A172 (cell line): ENCODE measurements around the gene PRUNE2. TPM values are rescaled to one million over a fixed set of nuclear protein-coding genes. Genes with fewer than 3 reads are reported as not detected.
A peak's percentile ranks its signal among the peaks of the same experiment; 100 is the strongest.
"Not testable (repeated sequence)": the region's sequence is repeated elsewhere in the genome, so short reads cannot be mapped to it uniquely, and the experiment has no call there.

Experiments
- DNase-seq: peaks from one replicate; pipeline ENCODE4 v3.0.0-alpha.2; 2015; ENCODE audit warnings: low spot score
- total RNA-seq: library from RNA; depleted of rRNA; stranded (reverse); fragments of >200 nt; shearing (Covaris generic); gene quantifications from 2 replicates; pipeline ENCODE4 v1.2.3, GENCODE V29; 2014

PRUNE2 gene
- total RNA-seq, 1 experiment from 2014 or later, result 9.3 TPM

GRCh38 chr9:76873056-76873792 lies 32.7 kb downstream of the PRUNE2 start:
- DNase-seq, result no peak

- no peak for DNase-seq
These were observed 37.0 kb downstream of the PRUNE2 start for GRCh38 chr9:76868897-76869296.

GRCh38 chr9:76866689-76867088 lies 39.2 kb downstream of the PRUNE2 start:
- DNase-seq, result peak; percentile 97

- no peak for DNase-seq
These were observed 42.1 kb downstream of the PRUNE2 start for GRCh38 chr9:76863832-76864231.

- DNase-seq, result peak; percentile 14
These were observed 46.1 kb downstream of the PRUNE2 start for GRCh38 chr9:76859860-76860259.

GRCh38 chr9:76858248-76858647 lies 47.7 kb downstream of the PRUNE2 start:
- DNase-seq, result not testable (repeated sequence)

- DNase-seq, result no peak
These were observed 49.9 kb downstream of the PRUNE2 start for GRCh38 chr9:76856016-76856415.

GRCh38 chr9:76855015-76855414 lies 50.9 kb downstream of the PRUNE2 start:
- no peak for DNase-seq

GRCh38 chr9:76852026-76852425 lies 53.9 kb downstream of the PRUNE2 start:
- DNase-seq, result no peak

- DNase-seq, result no peak
These were observed 59.6 kb downstream of the PRUNE2 start for GRCh38 chr9:76846297-76846696.

- DNase-seq, result no peak
These were observed 60.7 kb downstream of the PRUNE2 start for GRCh38 chr9:76845254-76845653.

- DNase-seq, result peak; percentile 62
These were observed 70.2 kb downstream of the PRUNE2 start for GRCh38 chr9:76835571-76836283.

- DNase-seq, result no peak
These were observed 77.5 kb downstream of the PRUNE2 start for GRCh38 chr9:76828447-76828846.

- DNase-seq, result no peak
These were observed 78.4 kb downstream of the PRUNE2 start for GRCh38 chr9:76827296-76828080.

GRCh38 chr9:76820431-76820830 lies 85.5 kb downstream of the PRUNE2 start:
- no peak for DNase-seq

- DNase-seq, result peak; percentile 99
These were observed 87.6 kb downstream of the PRUNE2 start for GRCh38 chr9:76818271-76818670.

- DNase-seq, result peak; percentile 86
These were observed 88.4 kb downstream of the PRUNE2 start for GRCh38 chr9:76817489-76817888.

- no peak for DNase-seq
These were observed 93.3 kb downstream of the PRUNE2 start for GRCh38 chr9:76812591-76812990.

GRCh38 chr9:76810377-76810957 lies 95.4 kb downstream of the PRUNE2 start:
- peak; percentile 76 for DNase-seq

- DNase-seq, result no peak
These were observed 97.3 kb downstream of the PRUNE2 start for GRCh38 chr9:76808636-76809035.

- DNase-seq, result no peak
These were observed 102.2 kb downstream of the PRUNE2 start for GRCh38 chr9:76803762-76804161.

GRCh38 chr9:76803083-76803482 lies 102.8 kb downstream of the PRUNE2 start:
- DNase-seq, result no peak
